Muscle of leg (tissue), 11 donors: Measurements from ENCODE around the gene NYAP2. TPM values are rescaled to one million over a fixed set of nuclear protein-coding genes. Genes with fewer than 3 reads are reported as not detected.

ENCODE experiments used
- DNase-seq: peaks from one replicate; pipeline ENCODE4 v3.0.0; 2013
- H3K27ac ChIP-seq: one replicate; pipeline ENCODE4 v1.5.1; 2013; ENCODE audit warnings: mild to moderate bottlenecking, low read length, control low read depth
- H3K27me3 ChIP-seq: one replicate; pipeline ENCODE4 v1.6.1; 2013; ENCODE audit warnings: low read length; ENCODE audit not compliant: control insufficient read depth, insufficient read depth
- H3K36me3 ChIP-seq: one replicate; pipeline ENCODE4 v1.6.1; 2013; ENCODE audit warnings: low read length; ENCODE audit not compliant: control insufficient read depth, insufficient read depth
- H3K4me1 ChIP-seq: one replicate; pipeline ENCODE4 v1.6.1; 2013; ENCODE audit warnings: low read length; ENCODE audit not compliant: control insufficient read depth, insufficient read depth
- H3K4me3 ChIP-seq: one replicate; pipeline ENCODE4 v1.5.1; 2013; ENCODE audit warnings: low read length, control low read depth
- H3K9me3 ChIP-seq: replicated peaks from 2 replicates; pipeline ENCODE4 v1.6.1; 2013; ENCODE audit warnings: low read depth, low read length; ENCODE audit not compliant: control insufficient read depth
- WGBS: methylation state at CpG from one replicate; pipeline ENCODE4 v1.1.5; 2013; ENCODE audit warnings: missing lambda C conversion rate; ENCODE audit not compliant: insufficient coverage; 5-methylcytosine and 5-hydroxymethylcytosine counted together
- polyA plus RNA-seq, 8 donors: library from polyadenylated mRNA; unstranded; fragments of 120-200 nt; gene quantifications; one replicate each; pipeline versions ENCODE4 v1.2.1 to v1.2.3, GENCODE V29; 2013; ENCODE audit warnings: inconsistent platforms in 1 of 8, low replicate concordance in 1 of 8; ENCODE audit not compliant: insufficient read length in 8 of 8, insufficient read depth in 1 of 8
- total RNA-seq: library from RNA; stranded (reverse); fragments of 120-200 nt; gene quantifications from one replicate; pipeline ENCODE4 v1.2.4, GENCODE V29; 2013

The NYAP2 gene
- total and polyA plus RNA-seq, 9 donors = 0.05 to 1.4 (median 0.40) TPM

- 80% methylated on average over 1 of the region's 6 CpGs for WGBS
- no peaks in the 10 kb centered on the region for H3K27me3 ChIP-seq
- no peak overlapping the region for H3K27ac ChIP-seq
- no peak overlapping the region for H3K4me3 ChIP-seq
- no peaks in the 10 kb centered on the region for H3K36me3 ChIP-seq
- H3K9me3 ChIP-seq = no peaks in the 10 kb centered on the region
- no peaks in the 10 kb centered on the region for H3K4me1 ChIP-seq
- no peak for DNase-seq
Observed at GRCh38 chr2:225456619-225457260, 57.2 kb downstream of the NYAP2 start.

DNA sequence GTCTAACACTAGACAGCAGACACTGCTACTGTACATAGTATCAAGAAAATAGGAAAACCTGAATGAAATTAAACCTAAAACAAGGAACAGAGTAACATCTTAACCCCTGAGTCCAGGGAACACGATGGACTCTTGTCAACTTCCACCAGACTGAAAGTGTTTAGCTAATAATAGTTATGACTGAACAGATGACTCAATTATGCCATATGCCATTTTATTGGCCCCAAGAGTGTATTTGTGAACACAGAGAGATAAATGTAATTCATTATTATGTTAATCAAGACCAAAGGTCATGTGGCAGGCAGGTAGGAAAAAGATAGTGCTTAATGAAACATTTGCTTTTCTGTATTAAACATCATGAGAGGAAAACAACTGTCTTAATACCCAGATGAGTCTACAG, 58.0 kb downstream of the NYAP2 start:
- WGBS = no CpG with 5 or more reads among the region's 1 CpG
- peak; percentile 1 for DNase-seq
- Histone ChIP-seq H3K9me3 (no peaks in the 10 kb centered on the region), H3K36me3 (no peaks in the 10 kb centered on the region), H3K4me1 (no peaks in the 10 kb centered on the region), H3K27ac (no peak overlapping the region), H3K27me3 (no peaks in the 10 kb centered on the region), H3K4me3 (no peak overlapping the region)

DNA sequence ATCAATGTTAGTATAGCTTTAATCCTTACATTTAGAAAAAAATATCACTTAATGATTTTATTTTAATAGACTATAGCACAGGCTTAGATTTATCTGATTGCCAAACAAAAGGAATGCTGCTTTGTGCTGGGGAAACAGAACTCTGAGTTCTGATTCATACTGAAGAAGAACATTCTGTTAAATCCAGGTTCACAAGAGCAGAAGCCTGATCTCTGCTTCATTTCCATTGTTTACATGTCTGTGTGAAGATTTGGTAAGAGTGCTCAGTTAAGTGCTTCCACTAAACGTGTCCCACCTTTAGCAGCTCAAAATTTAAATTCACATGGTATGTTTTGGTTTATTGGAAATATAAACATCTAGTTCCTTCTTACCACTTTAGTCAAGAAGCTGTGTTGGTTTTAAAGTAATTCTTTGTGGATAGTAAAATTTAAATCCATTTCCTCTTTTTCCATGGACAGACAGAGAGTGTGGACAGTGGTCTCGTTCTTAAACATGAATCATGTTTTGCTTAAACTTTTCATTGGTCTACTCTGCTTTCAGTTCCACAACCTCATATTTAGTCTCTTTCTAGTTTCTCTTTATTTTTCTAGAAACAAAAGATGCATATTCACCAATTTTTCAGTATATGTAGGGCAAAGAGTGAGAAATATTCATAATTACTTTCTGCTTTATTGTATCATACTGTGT, 59.1 kb downstream of the NYAP2 start:
- H3K27ac ChIP-seq = no peak overlapping the region
- H3K36me3 ChIP-seq = no peaks in the 10 kb centered on the region
- H3K4me1 ChIP-seq = no peaks in the 10 kb centered on the region
- DNase-seq = no peak
- no peak overlapping the region for H3K4me3 ChIP-seq
- no peaks in the 10 kb centered on the region for H3K27me3 ChIP-seq
- WGBS = no CpG with 5 or more reads among the region's 2 CpGs
- H3K9me3 ChIP-seq = no peaks in the 10 kb centered on the region

- Histone ChIP-seq H3K27me3 (no peaks in the 10 kb centered on the region), H3K4me1 (no peaks in the 10 kb centered on the region), H3K27ac (no peak overlapping the region), H3K4me3 (no peak overlapping the region), H3K9me3 (no peaks in the 10 kb centered on the region), H3K36me3 (no peaks in the 10 kb centered on the region)
- WGBS = no CpG with 5 or more reads among the region's 2 CpGs
- DNase-seq = no peak
Observed at GRCh38 chr2:225462417-225462816, 62.9 kb downstream of the NYAP2 start.

DNA sequence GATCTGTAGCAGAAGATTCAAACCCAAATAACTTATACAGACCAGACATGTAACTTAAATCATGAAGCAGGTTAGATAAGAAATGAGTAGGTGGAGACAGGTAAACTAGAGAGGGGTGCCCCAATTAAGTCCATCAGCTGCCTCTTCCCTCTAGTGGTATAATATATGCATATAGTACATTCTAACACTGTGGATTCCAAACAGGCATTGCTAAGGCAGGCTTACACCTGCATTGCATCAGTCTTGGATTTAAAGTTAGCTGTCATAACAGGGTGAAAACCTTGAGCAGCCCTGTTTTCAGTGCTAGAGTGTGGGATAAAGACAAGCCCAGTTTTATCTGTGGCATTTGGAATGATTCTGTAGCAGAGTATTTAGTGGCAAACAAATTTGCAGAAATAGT, 63.4 kb downstream of the NYAP2 start:
- DNase-seq = no peak
- Histone ChIP-seq H3K36me3 (no peaks in the 10 kb centered on the region), H3K4me1 (no peaks in the 10 kb centered on the region), H3K4me3 (no peak overlapping the region), H3K27me3 (no peaks in the 10 kb centered on the region), H3K27ac (no peak overlapping the region), H3K9me3 (no peaks in the 10 kb centered on the region)

DNA sequence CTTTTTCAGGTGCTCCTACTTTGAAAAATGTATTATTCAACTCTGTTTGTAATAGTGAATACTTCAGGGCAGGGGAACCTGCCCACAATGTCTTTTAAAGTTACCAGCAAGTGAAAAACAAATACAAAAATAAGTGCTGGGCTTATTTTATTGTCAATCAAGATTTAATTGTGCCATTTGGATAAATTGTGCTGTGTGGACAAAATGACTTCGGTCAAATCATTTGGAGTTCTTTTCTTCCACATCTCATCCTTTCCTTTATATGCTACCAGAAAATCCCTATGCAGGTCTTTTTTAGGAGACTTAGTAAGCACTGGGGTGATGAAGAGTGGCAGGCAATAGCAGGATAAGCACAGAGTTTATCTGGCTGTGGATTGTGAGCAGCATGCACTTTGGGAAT, 63.9 kb downstream of the NYAP2 start:
- no peak for DNase-seq
- Histone ChIP-seq H3K9me3 (no peaks in the 10 kb centered on the region), H3K4me1 (no peaks in the 10 kb centered on the region), H3K36me3 (no peaks in the 10 kb centered on the region), H3K4me3 (no peak overlapping the region), H3K27me3 (no peaks in the 10 kb centered on the region), H3K27ac (no peak overlapping the region)
- WGBS = no CpG with 5 or more reads among the region's 1 CpG

GRCh38 chr2:225464346-225465025, 65.0 kb downstream of the NYAP2 start:
- DNase-seq = no peak
- WGBS = 82% methylated on average over 6 of the region's 10 CpGs
- no peaks in the 10 kb centered on the region for H3K36me3 ChIP-seq
- H3K27ac ChIP-seq = no peak overlapping the region
- no peak overlapping the region for H3K4me3 ChIP-seq
- no peaks in the 10 kb centered on the region for H3K27me3 ChIP-seq
- H3K4me1 ChIP-seq = no peaks in the 10 kb centered on the region
- H3K9me3 ChIP-seq = no peaks in the 10 kb centered on the region

DNA sequence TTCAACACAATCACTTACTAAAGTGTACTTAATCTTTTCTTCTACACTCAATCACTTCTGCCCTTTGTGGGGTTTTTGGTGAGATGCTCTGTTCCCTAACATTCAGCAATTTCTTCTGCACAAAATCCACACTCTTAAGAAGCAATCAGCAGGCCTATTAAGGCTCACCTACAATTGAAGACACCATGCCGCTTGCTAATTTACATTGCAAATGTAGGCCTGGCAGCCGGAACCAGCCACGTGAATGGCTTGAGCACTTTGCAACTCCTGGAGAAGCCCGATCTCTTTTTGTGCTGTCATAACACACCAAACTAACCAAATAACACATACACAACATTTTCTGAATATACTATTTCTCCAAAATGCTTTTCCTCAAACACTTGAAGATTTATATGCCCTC, 66.3 kb downstream of the NYAP2 start:
- Histone ChIP-seq H3K27me3 (no peaks in the 10 kb centered on the region), H3K36me3 (no peaks in the 10 kb centered on the region), H3K4me1 (no peaks in the 10 kb centered on the region), H3K27ac (no peak overlapping the region), H3K9me3 (no peaks in the 10 kb centered on the region), H3K4me3 (no peak overlapping the region)
- DNase-seq = no peak
- 75% methylated on average over 4 of the region's 4 CpGs for WGBS

- Histone ChIP-seq H3K27ac (no peak overlapping the region), H3K9me3 (no peaks in the 10 kb centered on the region), H3K36me3 (no peaks in the 10 kb centered on the region), H3K4me3 (no peak overlapping the region), H3K27me3 (no peaks in the 10 kb centered on the region), H3K4me1 (no peaks in the 10 kb centered on the region)
- WGBS = 85% methylated on average over 4 of the region's 9 CpGs
- DNase-seq = no peak
Observed at GRCh38 chr2:225466891-225467604, 67.5 kb downstream of the NYAP2 start.

DNA sequence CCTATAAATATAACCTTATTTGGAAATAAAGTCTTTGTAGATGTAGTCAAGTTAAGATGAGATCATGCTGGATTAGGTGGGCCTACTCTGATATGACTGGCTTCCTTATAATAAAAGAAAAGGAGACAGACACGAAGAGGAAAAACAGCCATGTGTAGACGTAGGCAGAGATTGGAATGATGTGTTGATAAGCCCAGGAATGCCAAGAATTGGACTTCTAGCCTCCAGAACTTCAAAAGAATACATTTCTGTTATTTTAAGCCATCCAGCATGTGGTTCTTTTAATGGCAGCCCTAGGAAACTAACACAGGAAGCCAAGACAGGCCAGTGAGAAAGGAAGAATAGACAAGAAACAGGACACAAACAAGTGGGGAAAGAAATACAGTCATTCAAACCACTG, 68.6 kb downstream of the NYAP2 start:
- no CpG with 5 or more reads among the region's 2 CpGs for WGBS
- H3K36me3 ChIP-seq = no peaks in the 10 kb centered on the region
- no peaks in the 10 kb centered on the region for H3K9me3 ChIP-seq
- H3K4me3 ChIP-seq = no peak overlapping the region
- no peak for DNase-seq
- no peaks in the 10 kb centered on the region for H3K4me1 ChIP-seq
- H3K27ac ChIP-seq = no peak overlapping the region
- no peaks in the 10 kb centered on the region for H3K27me3 ChIP-seq
